ENCODE results near the gene MSLN. TPM values are rescaled to one million over a fixed set of nuclear protein-coding genes. Genes with fewer than 3 reads are reported as not detected.

The MSLN gene
- total and polyA plus RNA-seq, 9 of the 15 experiments (the other 6 are each of a cell fraction or from before 2014, with no cell fraction given), result not detected

DNA sequence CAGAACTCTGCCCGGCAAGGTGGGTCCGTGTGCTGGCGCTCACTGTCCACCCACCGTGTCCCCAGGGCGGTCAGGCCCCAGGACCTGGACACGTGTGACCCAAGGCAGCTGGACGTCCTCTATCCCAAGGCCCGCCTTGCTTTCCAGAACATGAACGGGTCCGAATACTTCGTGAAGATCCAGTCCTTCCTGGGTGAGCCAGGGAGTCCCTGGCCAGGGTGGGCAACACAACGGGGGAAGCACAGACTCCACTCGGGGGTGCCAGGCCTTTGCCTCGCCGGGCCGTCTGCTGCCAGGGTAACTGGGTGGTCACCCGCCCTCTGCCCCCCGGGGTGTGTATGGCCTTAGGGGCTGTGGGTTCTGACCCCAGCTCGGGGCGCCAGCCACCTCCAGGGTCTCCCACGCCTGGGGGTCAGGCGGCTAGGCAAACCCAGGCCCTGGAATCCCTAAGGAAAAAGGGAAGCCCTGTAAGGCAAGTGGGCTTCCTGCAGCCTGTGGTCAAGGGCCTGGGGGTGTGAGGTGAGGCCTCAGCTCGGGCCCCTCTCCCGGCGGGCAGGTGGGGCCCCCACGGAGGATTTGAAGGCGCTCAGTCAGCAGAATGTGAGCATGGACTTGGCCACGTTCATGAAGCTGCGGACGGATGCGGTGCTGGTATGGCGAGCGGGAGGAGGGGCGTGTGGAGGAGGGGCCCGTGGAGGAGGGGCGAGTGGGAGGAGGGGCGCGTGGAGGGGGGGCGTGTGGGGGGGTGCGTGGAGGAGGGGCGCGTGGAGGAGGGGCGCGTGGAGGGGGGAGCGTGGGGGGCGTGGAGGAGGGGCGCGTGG is 6.5 kb downstream of the MSLN start:
- 0 out of 2 replicates have a peak, but pooled peaks cover 3% of the 10 kb centered on the region for H4K20me1 ChIP-seq (replicated peaks; ENCODE audit: control insufficient read depth, insufficient read depth, low read length)
- no TSS peak for BruUV-seq (replicated peaks)
- H3K36me3 ChIP-seq (ENCODE audit: control insufficient read depth, insufficient read depth, low read length), result no peaks in the 10 kb centered on the region
- DNase-seq (ENCODE audit: extremely low read depth in 1 of 4, low spot score in 3 of 4) (peak in 2 of 4 experiments; percentile 47 to 61), FAIRE-seq (no peak), ATAC-seq (no peak)
- WGBS (ENCODE audit: insufficient coverage, low coverage, missing lambda C conversion rate), result 29% methylated on average over 25 of the region's 48 CpGs
- CTCF ChIA-PET (ENCODE audit: low intra/inter-chr PET ratio), result no interaction called here
- H3K4me2 ChIP-seq (ENCODE audit: insufficient read depth, low read length), result no peak overlapping the region
- H3K4me1 ChIP-seq (replicated peaks in 1 of 2; ENCODE audit: control insufficient read depth in 2 of 2, insufficient read depth in 2 of 2, low read length in 2 of 2), result peaks cover 0 to 72% of the 10 kb centered on the region in 2 experiments; a peak in 2 of 5 replicates
- peaks cover 0 to 6% of the 10 kb centered on the region in 2 experiments; a peak in 1 of 5 replicates for H3K27me3 ChIP-seq (ENCODE audit: control insufficient read depth in 2 of 2, insufficient read depth in 2 of 2, low read length in 2 of 2)
- no peak overlapping the region for H3K4me3 ChIP-seq
- no peaks in the 10 kb centered on the region for H3K9me1 ChIP-seq (ENCODE audit: control insufficient read depth, insufficient read depth, low read length)
- TF ChIP-seq ZNF316 (IDR thresholded peaks at IDR 0.05), result peak; percentile 41
- TF ChIP-seq ZBTB7A (IDR thresholded peaks at IDR 0.05; ENCODE audit: borderline replicate concordance, control insufficient read depth, low read depth, low read length), result peak; percentile 55; the same call in 1 of the 2 replicates
- TF ChIP-seq HNRNPL (IDR thresholded peaks at IDR 0.05; ENCODE audit: low read depth, low read length), result 0 out of 2 replicates have a peak, but pooled peaks have one; percentile 28
- TF ChIP-seq SUPT5H (IDR thresholded peaks at IDR 0.05), result no peak
- no peak for TF ChIP-seq GATAD2A (IDR thresholded peaks at IDR 0.05)
- TF ChIP-seq SAFB (IDR thresholded peaks at IDR 0.05; ENCODE audit: borderline replicate concordance, low read depth, low read length), result peak; percentile 69; the same call in 1 of the 2 replicates
- in situ Hi-C loops (cut with MboI), result no loop called here
- H3K9me3 ChIP-seq (replicated peaks; ENCODE audit: control insufficient read depth, insufficient read depth, low read depth, low read length), result no peaks in the 10 kb centered on the region
- no peak overlapping the region for H2AFZ ChIP-seq (ENCODE audit: low read depth, low read length)
- intact Hi-C loops (cut with micrococcal nuclease), result no loop called here
- no peaks in the 10 kb centered on the region for H3K79me2 ChIP-seq (ENCODE audit: control insufficient read depth, insufficient read depth, low read length)
- POLR2A ChIA-PET, result interaction anchor here (0.6 to 1.5 kb wide), 3 partner anchors 9 to 25 kb away, joined by 3 read pairs; partner anchors contain the start of genes CHTF18 and RPUSD1
- no peak overlapping the region for H3K27ac ChIP-seq (ENCODE audit: extremely low read depth, low read depth, low read length)
- H3K9ac ChIP-seq (ENCODE audit: insufficient read depth in 1 of 2, low read depth in 2 of 2, low read length in 2 of 2), result peak overlapping the region in 1 of 2 experiments; percentile 35; a peak in 1 of 4 replicates
